ENCODE results near the gene IL1A.

Gene IL1A

GRCh38 chr2:112782234-112782799 lies 2.0 kb downstream of the IL1A start:
- CTCF ChIA-PET = interaction anchor here (0.6 to 1.7 kb wide), 3 partner anchors 103 to 159 kb away, joined by 3 to 7 read pairs (median 3); no protein-coding TSS in a partner anchor
- H3K27ac ChIP-seq = peak overlapping the region; percentile 68; the same call in 1 of the 2 replicates
- POLR2A ChIA-PET (ENCODE audit: low non-redundant PET) = no interaction called here
- TF ChIP-seq, protein P1, sequence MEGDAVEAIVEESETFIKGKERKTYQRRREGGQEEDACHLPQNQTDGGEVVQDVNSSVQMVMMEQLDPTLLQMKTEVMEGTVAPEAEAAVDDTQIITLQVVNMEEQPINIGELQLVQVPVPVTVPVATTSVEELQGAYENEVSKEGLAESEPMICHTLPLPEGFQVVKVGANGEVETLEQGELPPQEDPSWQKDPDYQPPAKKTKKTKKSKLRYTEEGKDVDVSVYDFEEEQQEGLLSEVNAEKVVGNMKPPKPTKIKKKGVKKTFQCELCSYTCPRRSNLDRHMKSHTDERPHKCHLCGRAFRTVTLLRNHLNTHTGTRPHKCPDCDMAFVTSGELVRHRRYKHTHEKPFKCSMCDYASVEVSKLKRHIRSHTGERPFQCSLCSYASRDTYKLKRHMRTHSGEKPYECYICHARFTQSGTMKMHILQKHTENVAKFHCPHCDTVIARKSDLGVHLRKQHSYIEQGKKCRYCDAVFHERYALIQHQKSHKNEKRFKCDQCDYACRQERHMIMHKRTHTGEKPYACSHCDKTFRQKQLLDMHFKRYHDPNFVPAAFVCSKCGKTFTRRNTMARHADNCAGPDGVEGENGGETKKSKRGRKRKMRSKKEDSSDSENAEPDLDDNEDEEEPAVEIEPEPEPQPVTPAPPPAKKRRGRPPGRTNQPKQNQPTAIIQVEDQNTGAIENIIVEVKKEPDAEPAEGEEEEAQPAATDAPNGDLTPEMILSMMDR (conservative IDR thresholded peaks at IDR 0.05; ENCODE audit: low read depth) = no peak
- DNase-seq (ENCODE audit: low spot score) = no peak

DNA sequence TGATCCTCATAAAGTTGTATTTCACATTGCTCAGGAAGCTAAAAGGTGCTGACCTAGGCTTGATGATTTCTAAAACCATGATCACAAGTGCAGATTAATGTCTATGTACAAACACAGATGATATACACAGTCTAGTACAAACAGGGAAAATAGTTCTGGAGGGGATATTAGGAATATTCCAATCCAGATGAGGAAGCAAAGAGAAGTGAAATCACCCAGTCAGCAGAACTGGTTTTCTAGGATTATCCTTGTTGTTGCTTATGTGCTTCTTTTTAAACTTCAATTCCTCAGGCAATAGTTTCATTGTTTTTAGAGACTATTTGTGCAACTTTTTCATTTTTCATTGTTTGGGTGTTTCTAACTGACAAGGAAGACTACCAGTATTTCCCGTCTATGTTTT lies 4.7 kb downstream of the IL1A start:
- TF ChIP-seq, protein P1 (conservative IDR thresholded peaks at IDR 0.05; ENCODE audit: low read depth) = no peak
- CTCF ChIA-PET = no interaction called here
- POLR2A ChIA-PET (ENCODE audit: low non-redundant PET) = no interaction called here
- no peak for DNase-seq (ENCODE audit: low spot score)
- no peak overlapping the region for H3K27ac ChIP-seq

DNA sequence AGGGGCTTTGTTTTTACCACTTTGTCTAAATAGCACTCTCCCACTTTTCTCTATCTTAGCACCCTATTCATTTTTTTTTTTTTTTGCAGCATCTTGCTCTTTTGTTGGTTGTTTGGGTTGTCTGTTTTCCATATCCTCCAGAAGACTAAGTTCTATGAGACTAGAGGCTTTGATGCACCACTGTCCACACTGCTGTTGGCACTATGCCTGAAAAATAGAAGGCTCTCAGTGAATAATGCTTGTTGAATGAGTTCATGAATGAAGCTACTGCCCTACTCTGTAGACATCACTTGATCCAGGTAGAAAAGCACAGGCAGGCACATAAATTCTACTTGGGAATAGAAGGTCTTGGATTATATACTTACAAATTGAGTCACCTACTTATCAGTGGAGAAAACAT lies 7.3 kb downstream of the IL1A start:
- CTCF ChIA-PET = interaction anchor here (0.9 kb wide), 1 partner anchor 108 kb away, joined by 3 read pairs; no protein-coding TSS in a partner anchor
- POLR2A ChIA-PET (ENCODE audit: low non-redundant PET) = no interaction called here
- peak overlapping the region; percentile 50; the same call in 1 of the 2 replicates for H3K27ac ChIP-seq
- no peak for DNase-seq (ENCODE audit: low spot score)
- TF ChIP-seq, protein P1 (conservative IDR thresholded peaks at IDR 0.05; ENCODE audit: low read depth) = no peak

- H3K27ac ChIP-seq = no peak overlapping the region
- POLR2A ChIA-PET (ENCODE audit: low non-redundant PET) = no interaction called here
- TF ChIP-seq, protein P1 (conservative IDR thresholded peaks at IDR 0.05; ENCODE audit: low read depth) = no peak
- CTCF ChIA-PET = interaction anchor here (0.6 to 1.1 kb wide), 2 partner anchors 38 to 109 kb away, joined by 4 read pairs; no protein-coding TSS in a partner anchor
- no peak for DNase-seq (ENCODE audit: low spot score)
These were observed 8.2 kb downstream of the IL1A start for GRCh38 chr2:112776113-112776512.

DNA sequence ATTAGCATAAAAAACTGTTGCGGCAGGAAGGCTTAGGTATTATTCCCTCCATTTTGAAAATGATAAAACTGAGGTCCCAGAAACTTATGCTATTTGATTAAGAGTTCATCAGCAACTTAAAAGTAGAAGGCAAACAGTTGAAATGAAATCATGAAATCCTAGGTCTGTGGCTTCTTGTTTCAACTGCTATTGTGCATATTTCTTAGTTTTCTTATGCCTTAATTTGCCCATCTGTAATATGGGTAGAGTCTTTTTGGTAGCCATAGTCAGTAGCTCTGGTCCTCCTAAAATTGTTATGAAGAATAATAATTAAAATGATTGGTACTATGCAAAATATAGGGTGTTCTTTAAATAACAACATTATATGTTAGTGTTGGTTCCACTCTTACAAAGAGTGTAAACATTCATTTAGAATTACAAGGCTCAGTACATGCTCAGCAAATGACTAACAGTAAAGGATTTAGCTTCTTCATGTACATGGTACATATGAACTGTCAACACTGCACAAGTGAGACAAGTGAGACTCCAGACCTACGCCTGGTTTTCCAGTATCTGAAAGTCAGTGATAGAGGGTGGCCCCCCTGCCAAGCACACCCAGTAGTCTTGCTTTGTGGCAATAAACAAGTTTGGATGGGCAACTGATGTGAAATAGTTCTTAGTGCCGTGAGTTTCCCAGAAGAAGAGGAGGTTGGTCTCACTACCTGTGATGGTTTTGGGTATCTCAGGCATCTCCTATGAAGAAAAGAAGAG lies 9.6 kb downstream of the IL1A start:
- DNase-seq (ENCODE audit: low spot score) = no peak
- no peak overlapping the region for H3K27ac ChIP-seq

DNA sequence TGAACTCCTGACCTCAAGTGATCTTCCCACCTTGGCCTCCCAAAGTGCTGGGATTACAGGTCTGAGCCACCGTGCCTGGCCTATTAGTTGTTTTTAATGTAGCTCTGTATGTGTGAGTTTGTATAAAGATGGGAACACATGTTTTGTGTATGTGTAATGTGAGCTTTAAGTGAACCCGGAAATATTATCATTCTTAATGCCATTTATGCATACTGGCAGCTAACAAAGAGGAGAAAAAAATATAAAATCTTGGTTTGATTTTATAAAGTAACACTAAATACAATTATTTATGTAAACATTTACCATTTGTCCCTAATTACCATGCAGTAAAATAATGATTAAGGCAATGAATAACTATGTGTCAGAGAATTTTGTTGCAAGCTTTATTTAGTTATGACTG lies 10.7 kb downstream of the IL1A start:
- TF ChIP-seq, protein P1 (conservative IDR thresholded peaks at IDR 0.05; ENCODE audit: low read depth) = no peak
- peak overlapping the region; percentile 43; the same call in 1 of the 2 replicates for H3K27ac ChIP-seq
- DNase-seq (ENCODE audit: low spot score) = no peak
- POLR2A ChIA-PET (ENCODE audit: low non-redundant PET) = interaction anchor here (0.6 to 1.0 kb wide), 2 partner anchors 10 to 172 kb away, joined by 3 to 5 read pairs; no protein-coding TSS in a partner anchor
- CTCF ChIA-PET = interaction anchor here (0.6 to 1.2 kb wide), 2 partner anchors 11 to 111 kb away, joined by 4 read pairs; partner anchors contain the start of gene IL1A

More for the DNA sequence above, 9.6 kb downstream of the IL1A start:
- TF ChIP-seq, protein P1 (conservative IDR thresholded peaks at IDR 0.05; ENCODE audit: low read depth) = no peak
- POLR2A ChIA-PET (ENCODE audit: low non-redundant PET) = no interaction called here
- CTCF ChIA-PET = interaction anchor here (1.1 kb wide), 1 partner anchor 111 kb away, joined by 4 read pairs; no protein-coding TSS in a partner anchor
